Mammary epithelial cell (primary cell): ENCODE data around the gene SLC35E2B.
"Not testable (repeated sequence)": the region's sequence is repeated elsewhere in the genome, so short reads cannot be mapped to it uniquely, and the experiment has no call there.

Experiments used
- EZH2 ChIP-seq: IDR thresholded peaks from 2 replicates; pipeline ENCODE4 v1.6.1; 2012; ENCODE audit warnings: low read length, inconsistent platforms, borderline replicate concordance
- TF ChIP-seq, protein P1 (sequence below), 2 donors: IDR thresholded peaks in 1 of 2; conservative IDR thresholded peaks in 1 of 2; 2 replicates each; pipeline ENCODE4 v1.5.1; 2011 to 2012; ENCODE audit warnings: inconsistent platforms in 2 of 2, low read length in 2 of 2, mild to moderate bottlenecking in 2 of 2, control low read depth in 1 of 2, low read depth in 1 of 2; ENCODE audit not compliant: insufficient read depth in 1 of 2; ENCODE audit errors: extremely low read depth in 1 of 2

DNA sequence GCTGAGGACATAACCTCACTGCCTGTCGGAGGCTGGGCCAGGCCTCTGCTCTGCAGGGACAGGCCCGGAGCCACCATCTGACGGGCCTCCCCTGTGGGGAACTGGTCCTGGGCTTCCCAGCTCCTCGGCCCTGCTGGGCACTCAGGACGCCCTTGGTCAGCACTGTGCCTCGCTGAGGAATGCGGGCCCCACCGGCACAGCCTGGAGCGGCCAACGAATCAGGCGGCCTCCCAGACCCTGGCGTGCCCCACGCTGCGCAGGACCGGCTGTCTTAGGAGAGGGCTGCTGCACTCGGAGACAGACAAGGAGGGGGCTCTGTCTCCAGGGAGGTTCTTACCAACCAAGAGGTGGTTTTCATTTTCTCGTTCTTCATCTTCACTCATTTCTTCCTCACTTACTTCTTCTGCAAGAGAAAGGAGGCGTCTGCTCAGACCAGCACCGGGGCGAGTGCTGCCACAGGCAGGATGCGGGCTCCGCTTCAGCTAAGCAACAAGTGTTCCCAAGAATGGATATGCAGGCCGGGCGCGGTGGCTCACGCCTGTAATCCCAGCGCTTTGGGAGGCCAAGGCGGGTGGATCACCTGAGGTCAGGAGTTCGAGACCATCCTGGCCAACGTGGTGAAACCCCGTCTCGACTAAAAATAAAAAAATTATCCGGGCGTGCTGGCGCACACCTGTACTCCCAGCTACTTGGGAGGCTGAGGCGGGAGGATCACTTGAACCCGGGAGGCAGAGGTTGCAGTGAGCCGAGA, 51.7 kb downstream of the SLC35E2B start:
- TF ChIP-seq, protein P1, sequence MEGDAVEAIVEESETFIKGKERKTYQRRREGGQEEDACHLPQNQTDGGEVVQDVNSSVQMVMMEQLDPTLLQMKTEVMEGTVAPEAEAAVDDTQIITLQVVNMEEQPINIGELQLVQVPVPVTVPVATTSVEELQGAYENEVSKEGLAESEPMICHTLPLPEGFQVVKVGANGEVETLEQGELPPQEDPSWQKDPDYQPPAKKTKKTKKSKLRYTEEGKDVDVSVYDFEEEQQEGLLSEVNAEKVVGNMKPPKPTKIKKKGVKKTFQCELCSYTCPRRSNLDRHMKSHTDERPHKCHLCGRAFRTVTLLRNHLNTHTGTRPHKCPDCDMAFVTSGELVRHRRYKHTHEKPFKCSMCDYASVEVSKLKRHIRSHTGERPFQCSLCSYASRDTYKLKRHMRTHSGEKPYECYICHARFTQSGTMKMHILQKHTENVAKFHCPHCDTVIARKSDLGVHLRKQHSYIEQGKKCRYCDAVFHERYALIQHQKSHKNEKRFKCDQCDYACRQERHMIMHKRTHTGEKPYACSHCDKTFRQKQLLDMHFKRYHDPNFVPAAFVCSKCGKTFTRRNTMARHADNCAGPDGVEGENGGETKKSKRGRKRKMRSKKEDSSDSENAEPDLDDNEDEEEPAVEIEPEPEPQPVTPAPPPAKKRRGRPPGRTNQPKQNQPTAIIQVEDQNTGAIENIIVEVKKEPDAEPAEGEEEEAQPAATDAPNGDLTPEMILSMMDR (conservative IDR thresholded peaks at IDR 0.05 in 1 of 2, IDR thresholded peaks at IDR 0.05 in 1 of 2; ENCODE audit: extremely low read depth in 1 of 2, insufficient read depth in 1 of 2, low read depth in 1 of 2, low read length in 2 of 2), result not testable (repeated sequence)
- not testable (repeated sequence) for TF ChIP-seq EZH2
